ENCODE results near the gene LYZ.

LYZ gene

DNA sequence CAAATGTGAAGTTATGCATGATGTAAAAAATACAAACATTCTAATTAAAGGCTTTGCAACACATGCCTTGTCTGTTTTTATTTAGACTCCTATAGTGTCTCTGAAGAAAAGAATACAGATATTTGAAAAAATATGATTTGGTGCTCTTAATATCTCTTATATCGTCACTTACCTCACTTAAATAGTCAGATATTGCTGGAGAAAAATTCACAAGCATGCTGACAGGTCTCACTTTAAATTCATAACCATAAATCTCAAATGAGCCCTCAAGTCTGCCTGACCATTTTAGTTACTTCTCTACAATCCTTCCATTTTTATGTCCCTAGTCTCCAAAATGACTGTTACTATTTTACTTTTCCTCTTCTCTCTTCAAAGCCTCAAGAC is 6.0 kb downstream of the LYZ start:
- Histone ChIP-seq H3K9me3 (ENCODE audit: control insufficient read depth, insufficient read depth, low read length) (no peaks in the 10 kb centered on the region), H3K4me3 (ENCODE audit: low read depth, low read length) (no peak overlapping the region), H3K27me3 (ENCODE audit: control insufficient read depth, insufficient read depth, low read length) (no peaks in the 10 kb centered on the region), H3K36me3 (ENCODE audit: control insufficient read depth, insufficient read depth, low read length) (no peaks in the 10 kb centered on the region), H3K4me1 (ENCODE audit: control insufficient read depth, insufficient read depth, low read length) (peaks cover under 1% of the 10 kb centered on the region), H3K27ac (ENCODE audit: low read depth, low read length) (no peak overlapping the region), H3K9ac (ENCODE audit: low read depth, low read length) (no peak overlapping the region)

DNA sequence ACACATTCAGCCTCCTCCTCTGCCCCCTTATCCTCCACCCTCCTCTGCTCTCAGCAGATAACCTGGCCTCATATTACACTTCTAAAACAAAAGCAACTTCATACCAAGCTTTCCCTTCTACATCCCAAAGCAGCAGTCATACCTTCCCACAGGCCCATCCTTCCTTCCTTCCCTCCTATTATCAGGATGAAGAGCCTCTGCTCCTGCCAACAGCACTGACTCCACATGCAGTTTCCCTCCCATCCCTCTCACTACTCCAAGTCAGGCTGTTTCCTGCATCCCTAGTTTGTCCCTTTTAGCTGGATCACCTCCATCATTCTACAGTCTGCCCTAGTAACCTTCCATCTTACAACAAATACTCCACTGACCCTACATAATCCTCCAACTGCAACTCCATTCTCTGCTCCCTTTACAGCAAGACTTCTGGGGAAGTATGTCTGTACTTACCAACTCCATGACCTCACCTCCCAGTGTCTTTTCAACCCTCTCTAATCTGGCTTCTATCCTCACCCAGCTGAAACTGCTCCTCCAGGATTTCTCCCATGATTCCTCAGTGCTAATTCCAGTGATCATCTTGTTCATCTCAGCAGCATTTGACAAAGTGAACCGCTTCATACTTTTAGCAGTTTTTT is 6.5 kb downstream of the LYZ start:
- Histone ChIP-seq H3K4me1 (ENCODE audit: control insufficient read depth, insufficient read depth, low read length) (peaks cover 4% of the 10 kb centered on the region), H3K27ac (ENCODE audit: low read depth, low read length) (no peak overlapping the region), H3K27me3 (ENCODE audit: control insufficient read depth, insufficient read depth, low read length) (no peaks in the 10 kb centered on the region), H3K9ac (ENCODE audit: low read depth, low read length) (no peak overlapping the region), H3K36me3 (ENCODE audit: control insufficient read depth, insufficient read depth, low read length) (no peaks in the 10 kb centered on the region), H3K4me3 (ENCODE audit: low read depth, low read length) (no peak overlapping the region), H3K9me3 (ENCODE audit: control insufficient read depth, insufficient read depth, low read length) (no peaks in the 10 kb centered on the region)

DNA sequence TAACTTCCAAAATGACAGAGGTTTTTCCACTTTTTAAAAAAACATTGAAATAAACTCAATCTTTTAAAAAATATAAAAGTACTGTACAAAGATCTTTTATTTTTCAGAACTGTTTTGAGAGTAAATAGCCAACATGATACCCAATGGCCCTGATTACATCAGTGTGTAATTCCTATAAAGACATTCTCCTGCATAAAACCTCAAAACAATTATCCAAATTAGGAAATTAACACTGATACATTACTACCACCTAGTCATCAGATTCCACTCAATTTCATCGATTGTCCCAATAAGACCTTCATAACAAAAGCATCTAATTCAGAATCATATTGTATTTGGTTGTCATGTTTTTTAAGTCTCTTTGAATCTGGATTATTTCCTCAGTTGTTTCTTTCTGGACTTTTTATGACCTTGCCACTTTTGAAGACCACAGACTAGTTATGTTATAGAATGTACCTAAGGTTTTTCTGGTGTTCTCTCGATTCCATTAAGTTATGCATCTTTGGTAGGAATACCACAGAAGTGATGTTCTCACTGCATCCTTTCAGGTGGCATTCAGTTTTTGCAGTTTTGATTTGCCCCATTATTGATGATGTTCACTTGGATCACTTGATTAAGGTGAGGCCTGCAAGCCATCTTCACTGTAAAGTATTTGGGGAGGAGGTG is 7.3 kb downstream of the LYZ start:
- H3K4me3 ChIP-seq (ENCODE audit: low read depth, low read length) = no peak overlapping the region
- no peaks in the 10 kb centered on the region for H3K36me3 ChIP-seq (ENCODE audit: control insufficient read depth, insufficient read depth, low read length)
- no peaks in the 10 kb centered on the region for H3K9me3 ChIP-seq (ENCODE audit: control insufficient read depth, insufficient read depth, low read length)
- H3K27me3 ChIP-seq (ENCODE audit: control insufficient read depth, insufficient read depth, low read length) = no peaks in the 10 kb centered on the region
- H3K4me1 ChIP-seq (ENCODE audit: control insufficient read depth, insufficient read depth, low read length) = peaks cover 4% of the 10 kb centered on the region
- no peak overlapping the region for H3K27ac ChIP-seq (ENCODE audit: low read depth, low read length)
- H3K9ac ChIP-seq (ENCODE audit: low read depth, low read length) = no peak overlapping the region

DNA sequence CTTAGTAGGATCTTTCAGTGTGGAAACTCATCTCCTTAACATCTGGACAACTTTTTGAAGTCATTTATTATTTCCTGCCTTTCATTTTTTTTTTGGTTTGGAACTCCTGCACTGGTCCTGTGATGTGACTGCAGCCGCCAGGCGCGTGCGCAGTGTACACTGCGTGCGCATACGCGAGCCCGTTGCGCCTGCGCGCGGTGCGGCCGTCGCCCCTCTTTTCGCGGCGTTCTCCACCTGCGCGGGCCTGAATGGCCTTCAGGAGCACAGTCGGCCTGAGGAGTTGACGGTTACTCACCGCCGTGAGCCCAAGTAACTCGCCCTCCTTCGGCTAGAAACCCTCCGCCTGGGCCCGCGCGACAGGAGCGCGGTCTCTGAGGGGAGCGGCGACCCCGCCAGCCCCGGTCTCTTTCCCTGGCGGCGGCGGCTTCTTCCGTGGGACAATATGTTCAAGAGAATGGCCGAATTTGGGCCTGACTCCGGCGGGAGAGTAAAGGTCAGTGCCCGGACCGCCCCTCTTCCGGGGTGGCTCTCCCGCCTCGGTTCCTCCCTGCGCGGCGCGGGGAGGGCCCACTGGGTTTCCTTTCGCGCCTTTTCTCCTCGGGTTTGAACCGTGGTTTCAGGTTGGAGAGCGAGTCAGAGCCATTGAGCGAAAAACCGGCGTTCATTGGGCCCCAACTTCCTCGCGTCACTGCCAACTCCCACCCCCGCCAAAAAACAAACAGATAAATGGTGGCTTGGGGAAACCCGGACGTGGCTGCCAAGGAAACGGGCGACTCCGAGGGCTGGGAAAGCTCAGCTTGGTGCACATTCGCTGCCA is 11.6 kb downstream of the LYZ start, which contains the start of gene YEATS4:
YEATS4 (plus strand) TSS at position 213 of the 817 bp plus-strand sequence; CDS start at position 443, 230 bp downstream.
- Histone ChIP-seq H3K36me3 (ENCODE audit: control insufficient read depth, insufficient read depth, low read length) (peaks cover 23% of the 10 kb centered on the region), H3K27me3 (ENCODE audit: control insufficient read depth, insufficient read depth, low read length) (no peaks in the 10 kb centered on the region), H3K4me1 (ENCODE audit: control insufficient read depth, insufficient read depth, low read length) (peaks cover 4% of the 10 kb centered on the region), H3K4me3 (ENCODE audit: low read depth, low read length) (peak within 1 kb of the TSS; percentile 74), H3K9ac (ENCODE audit: low read depth, low read length) (peak within 1 kb of the TSS; percentile 96), H3K27ac (ENCODE audit: low read depth, low read length) (peak within 1 kb of the TSS; percentile 95), H3K9me3 (ENCODE audit: control insufficient read depth, insufficient read depth, low read length) (no peaks in the 10 kb centered on the region)

DNA sequence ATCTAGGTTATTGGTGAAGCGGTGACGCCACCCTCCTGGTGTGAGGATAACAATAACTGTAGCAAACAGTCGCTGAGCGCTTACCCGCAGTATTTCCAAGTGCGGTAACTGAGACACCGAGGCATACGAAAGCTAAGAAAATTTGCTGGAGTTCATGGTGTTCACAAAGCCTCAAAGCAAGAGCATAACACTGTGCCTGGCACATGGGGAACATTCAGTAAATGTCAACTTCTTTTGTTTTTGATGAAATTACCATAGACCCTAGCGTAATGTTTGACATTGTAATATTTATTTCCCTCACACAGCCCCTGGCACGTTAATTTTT is 12.1 kb downstream of the LYZ start:
- peak overlapping the region; percentile 74 for H3K4me3 ChIP-seq (ENCODE audit: low read depth, low read length)
- peak overlapping the region; percentile 96 for H3K9ac ChIP-seq (ENCODE audit: low read depth, low read length)
- H3K9me3 ChIP-seq (ENCODE audit: control insufficient read depth, insufficient read depth, low read length) = no peaks in the 10 kb centered on the region
- no peaks in the 10 kb centered on the region for H3K27me3 ChIP-seq (ENCODE audit: control insufficient read depth, insufficient read depth, low read length)
- peak overlapping the region; percentile 95 for H3K27ac ChIP-seq (ENCODE audit: low read depth, low read length)
- peaks cover 4% of the 10 kb centered on the region for H3K4me1 ChIP-seq (ENCODE audit: control insufficient read depth, insufficient read depth, low read length)
- H3K36me3 ChIP-seq (ENCODE audit: control insufficient read depth, insufficient read depth, low read length) = peaks cover 24% of the 10 kb centered on the region

DNA sequence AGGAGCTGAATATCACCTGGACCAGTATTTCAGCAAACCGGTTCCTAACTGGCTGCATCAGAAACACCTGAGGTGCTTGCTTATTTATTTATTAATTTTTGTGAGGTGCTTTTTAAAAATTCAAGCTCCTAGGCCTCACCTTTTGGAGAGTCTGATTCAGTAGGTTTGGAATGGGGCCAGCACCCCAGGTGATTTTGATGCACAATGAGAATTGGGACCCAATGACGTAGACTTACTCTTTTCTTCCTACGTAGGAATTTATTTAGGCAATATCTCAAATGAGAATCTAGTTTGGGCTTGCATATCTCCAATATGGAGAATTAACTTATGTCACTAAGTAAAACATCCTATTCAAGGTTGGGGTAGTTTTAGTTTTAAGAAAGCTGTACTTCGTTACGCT is 18.6 kb downstream of the LYZ start:
- Histone ChIP-seq H3K27ac (ENCODE audit: low read depth, low read length) (no peak overlapping the region), H3K36me3 (ENCODE audit: control insufficient read depth, insufficient read depth, low read length) (peaks cover 84% of the 10 kb centered on the region), H3K4me3 (ENCODE audit: low read depth, low read length) (no peak overlapping the region), H3K27me3 (ENCODE audit: control insufficient read depth, insufficient read depth, low read length) (no peaks in the 10 kb centered on the region), H3K9me3 (ENCODE audit: control insufficient read depth, insufficient read depth, low read length) (0 out of 2 replicates have a peak, but pooled peaks cover 2% of the 10 kb centered on the region), H3K9ac (ENCODE audit: low read depth, low read length) (no peak overlapping the region), H3K4me1 (ENCODE audit: control insufficient read depth, insufficient read depth, low read length) (no peaks in the 10 kb centered on the region)

DNA sequence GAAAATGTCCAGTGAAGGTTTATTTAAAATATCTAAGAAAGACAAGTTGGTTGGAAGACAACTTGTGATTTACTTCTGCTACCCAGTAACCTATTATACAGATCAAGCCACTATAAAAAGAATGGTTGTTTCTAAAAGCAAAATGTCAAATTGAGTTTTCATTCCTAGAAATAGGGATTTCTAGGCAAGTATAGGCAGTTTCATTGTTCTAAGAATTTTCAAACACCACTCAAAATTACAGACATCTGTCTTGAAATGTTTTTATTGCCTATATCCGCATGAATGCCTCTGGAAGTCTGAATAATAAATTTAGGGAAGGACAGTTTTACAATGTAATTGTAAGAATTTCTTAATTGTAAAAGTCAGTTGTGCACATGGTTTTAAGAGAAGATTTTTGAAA is 20.0 kb downstream of the LYZ start:
- H3K4me1 ChIP-seq (ENCODE audit: control insufficient read depth, insufficient read depth, low read length) = no peaks in the 10 kb centered on the region
- no peak overlapping the region for H3K9ac ChIP-seq (ENCODE audit: low read depth, low read length)
- H3K9me3 ChIP-seq (ENCODE audit: control insufficient read depth, insufficient read depth, low read length) = peaks cover 7% of the 10 kb centered on the region; the same call in 1 of the 2 replicates
- no peak overlapping the region for H3K27ac ChIP-seq (ENCODE audit: low read depth, low read length)
- H3K36me3 ChIP-seq (ENCODE audit: control insufficient read depth, insufficient read depth, low read length) = peaks cover 87% of the 10 kb centered on the region
- H3K27me3 ChIP-seq (ENCODE audit: control insufficient read depth, insufficient read depth, low read length) = no peaks in the 10 kb centered on the region
- no peak overlapping the region for H3K4me3 ChIP-seq (ENCODE audit: low read depth, low read length)

DNA sequence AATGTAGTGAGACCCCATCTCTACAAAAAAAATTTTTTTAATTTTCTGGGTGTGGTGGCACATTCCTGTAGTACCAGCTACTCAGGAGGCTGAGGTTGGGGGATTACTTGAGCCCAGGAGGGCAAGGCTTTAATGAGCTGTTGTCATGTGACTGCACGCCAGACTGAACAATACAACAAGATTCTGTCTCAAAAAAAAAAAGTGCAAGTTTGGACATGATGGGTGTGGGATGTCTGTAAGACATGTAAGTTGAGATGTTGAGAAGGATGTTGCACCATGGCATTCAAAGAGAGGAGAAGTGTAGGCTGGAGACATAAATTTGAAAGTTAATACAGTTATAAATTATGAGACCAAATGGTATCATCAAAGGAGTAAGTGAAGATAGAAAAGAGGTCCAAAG is 34.9 kb downstream of the LYZ start:
- H3K4me1 ChIP-seq (ENCODE audit: control insufficient read depth, insufficient read depth, low read length) = no peaks in the 10 kb centered on the region
- H3K27me3 ChIP-seq (ENCODE audit: control insufficient read depth, insufficient read depth, low read length) = no peaks in the 10 kb centered on the region
- no peak overlapping the region for H3K27ac ChIP-seq (ENCODE audit: low read depth, low read length)
- H3K4me3 ChIP-seq (ENCODE audit: low read depth, low read length) = no peak overlapping the region
- peaks cover 50% of the 10 kb centered on the region for H3K36me3 ChIP-seq (ENCODE audit: control insufficient read depth, insufficient read depth, low read length)
- no peaks in the 10 kb centered on the region for H3K9me3 ChIP-seq (ENCODE audit: control insufficient read depth, insufficient read depth, low read length)
- H3K9ac ChIP-seq (ENCODE audit: low read depth, low read length) = no peak overlapping the region

DNA sequence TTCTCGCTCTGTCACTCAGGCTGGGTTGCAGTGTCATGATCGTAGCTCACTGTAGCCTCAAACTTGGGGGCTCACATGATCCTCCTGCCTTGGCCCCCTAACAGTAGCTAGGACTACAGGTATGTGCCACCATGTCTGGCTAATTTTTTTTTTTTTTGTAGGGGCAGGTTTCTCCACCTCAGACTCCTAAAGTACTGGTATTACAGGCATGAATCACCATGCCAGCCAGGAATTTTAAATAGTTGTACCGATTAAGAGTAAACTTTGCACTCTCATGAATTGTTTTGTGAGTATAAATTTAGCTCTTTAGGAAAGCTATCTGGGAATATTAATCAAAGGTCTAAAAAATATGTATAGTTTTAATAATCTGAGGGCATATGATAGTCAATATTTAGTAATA is 36.9 kb downstream of the LYZ start:
- H3K27ac ChIP-seq (ENCODE audit: low read depth, low read length) = no peak overlapping the region
- H3K9ac ChIP-seq (ENCODE audit: low read depth, low read length) = no peak overlapping the region
- H3K4me3 ChIP-seq (ENCODE audit: low read depth, low read length) = no peak overlapping the region
- H3K9me3 ChIP-seq (ENCODE audit: control insufficient read depth, insufficient read depth, low read length) = no peaks in the 10 kb centered on the region
- no peaks in the 10 kb centered on the region for H3K4me1 ChIP-seq (ENCODE audit: control insufficient read depth, insufficient read depth, low read length)
- peaks cover 38% of the 10 kb centered on the region for H3K36me3 ChIP-seq (ENCODE audit: control insufficient read depth, insufficient read depth, low read length)
- no peaks in the 10 kb centered on the region for H3K27me3 ChIP-seq (ENCODE audit: control insufficient read depth, insufficient read depth, low read length)

DNA sequence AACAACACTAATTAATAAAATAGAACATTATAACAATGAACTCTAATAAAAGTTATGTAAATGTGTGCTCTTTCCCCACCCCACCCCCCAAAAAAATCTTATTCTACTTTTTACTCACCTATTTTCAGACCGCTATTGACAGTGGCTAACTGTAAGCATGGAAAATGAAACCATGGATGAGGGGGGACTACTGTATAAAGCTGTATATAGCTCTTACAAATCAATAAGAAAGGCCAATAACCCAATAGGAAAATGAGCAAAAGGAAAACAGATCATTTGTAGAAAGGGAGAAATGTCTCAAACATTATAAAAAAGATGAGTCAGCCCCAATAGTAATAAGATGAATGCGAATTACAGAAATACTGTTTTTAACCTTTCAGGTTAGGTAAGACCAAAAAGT is 38.7 kb downstream of the LYZ start:
- H3K27ac ChIP-seq (ENCODE audit: low read depth, low read length) = no peak overlapping the region
- H3K36me3 ChIP-seq (ENCODE audit: control insufficient read depth, insufficient read depth, low read length) = peaks cover 49% of the 10 kb centered on the region
- no peaks in the 10 kb centered on the region for H3K4me1 ChIP-seq (ENCODE audit: control insufficient read depth, insufficient read depth, low read length)
- no peaks in the 10 kb centered on the region for H3K27me3 ChIP-seq (ENCODE audit: control insufficient read depth, insufficient read depth, low read length)
- no peak overlapping the region for H3K4me3 ChIP-seq (ENCODE audit: low read depth, low read length)
- no peak overlapping the region for H3K9ac ChIP-seq (ENCODE audit: low read depth, low read length)
- no peaks in the 10 kb centered on the region for H3K9me3 ChIP-seq (ENCODE audit: control insufficient read depth, insufficient read depth, low read length)

DNA sequence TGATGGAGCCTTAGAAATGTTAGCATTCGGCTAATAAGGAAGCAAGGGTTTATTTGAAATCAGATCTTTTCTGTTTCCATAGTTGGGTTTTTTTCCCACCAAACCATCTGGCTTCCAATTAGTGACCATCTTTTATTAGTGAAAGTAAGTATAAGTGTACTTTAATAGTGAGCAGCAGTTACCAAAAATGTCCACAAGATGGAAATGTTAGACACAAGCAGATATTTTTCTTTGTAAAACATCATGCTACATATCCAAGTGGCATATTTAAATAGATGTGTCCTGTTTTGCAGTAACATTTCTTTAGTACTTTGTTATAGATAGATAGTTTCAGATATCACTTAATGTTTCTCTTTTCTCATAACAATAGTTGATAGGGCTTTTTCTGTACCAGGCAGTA is 40.2 kb downstream of the LYZ start:
- no peak overlapping the region for H3K9ac ChIP-seq (ENCODE audit: low read depth, low read length)
- H3K27me3 ChIP-seq (ENCODE audit: control insufficient read depth, insufficient read depth, low read length) = no peaks in the 10 kb centered on the region
- no peak overlapping the region for H3K4me3 ChIP-seq (ENCODE audit: low read depth, low read length)
- no peak overlapping the region for H3K27ac ChIP-seq (ENCODE audit: low read depth, low read length)
- H3K36me3 ChIP-seq (ENCODE audit: control insufficient read depth, insufficient read depth, low read length) = peaks cover 46% of the 10 kb centered on the region
- H3K4me1 ChIP-seq (ENCODE audit: control insufficient read depth, insufficient read depth, low read length) = no peaks in the 10 kb centered on the region
- no peaks in the 10 kb centered on the region for H3K9me3 ChIP-seq (ENCODE audit: control insufficient read depth, insufficient read depth, low read length)

Data from HUES48 (cell line).